SK-N-SH (cell line): ENCODE results near the gene GABRB2. TPM values are rescaled to one million over a fixed set of nuclear protein-coding genes. Genes with fewer than 3 reads are reported as not detected.

ENCODE experiments used
- CTCF ChIA-PET: fragments of 300-600, 350-600 bp; formaldehyde crosslinking; extraction: SDS; loops from one replicate; lab custom pipeline; 2021; lab: Yijun Ruan, JAX
- POLR2A ChIA-PET: fragments of 350-600 bp; sonication (Branson Sonifier 250); formaldehyde crosslinking; extraction: SDS; loops from one replicate; lab custom pipeline; 2020; ENCODE audit warnings: antibody characterized with exemption, inconsistent platforms; lab: Yijun Ruan, JAX
- DNase-seq: peaks from one replicate; pipeline ENCODE4 v3.0.0; 2012
- H2AFZ ChIP-seq: fragments of 200-600 bp; sonication (generic); 2 replicates; pipeline ENCODE4 v1.8.1; 2016; ENCODE audit warnings: antibody characterized with exemption, mild to moderate bottlenecking, low read depth
- H3F3A ChIP-seq: fragments of 200-600 bp; sonication (generic); replicated peaks from 2 replicates; pipeline ENCODE3; 2016; ENCODE audit warnings: antibody characterized with exemption, mild to moderate bottlenecking; ENCODE audit not compliant: insufficient read depth
- H3K27ac ChIP-seq, 2 experiments: fragments of 200-500 bp in 1 of 2; fragments of 200-600 bp in 1 of 2; sonication (Bioruptor generic) in 1 of 2; sonication (generic), shearing (Covaris generic) in 1 of 2; 2 replicates each; pipeline versions ENCODE4 v1.5.1 to v1.6.1; 2014 to 2016; ENCODE audit warnings: low read depth in 2 of 2, inconsistent platforms in 1 of 2, low read length in 1 of 2, mild to moderate bottlenecking in 1 of 2, mixed read lengths in 1 of 2
- H3K27me3 ChIP-seq: fragments of 200-600 bp; sonication (generic), shearing (Covaris generic); 2 replicates; pipeline ENCODE4 v1.6.1; 2016; ENCODE audit warnings: mixed run types; ENCODE audit not compliant: insufficient read depth
- H3K36me3 ChIP-seq, 2 experiments: fragments of 200-500 bp in 1 of 2; fragments of 200-600 bp in 1 of 2; sonication (Bioruptor generic) in 1 of 2; sonication (generic) in 1 of 2; replicated peaks in 1 of 2; 2 replicates each; pipeline versions ENCODE3 to v1.5.1; 2014 to 2016; ENCODE audit warnings: low read length in 1 of 2, mild to moderate bottlenecking in 1 of 2; ENCODE audit not compliant: insufficient read depth in 2 of 2, control insufficient read depth in 1 of 2
- H3K4me1 ChIP-seq, 2 experiments: fragments of 200-500 bp in 1 of 2; fragments of 200-600 bp in 1 of 2; sonication (Bioruptor generic) in 1 of 2; sonication (generic), shearing (Covaris generic) in 1 of 2; 2 replicates each; pipeline versions ENCODE4 v1.5.1 to v1.6.1; 2014 to 2016; ENCODE audit warnings: low read depth in 1 of 2, low read length in 1 of 2, mixed run types in 1 of 2; ENCODE audit not compliant: insufficient read depth in 2 of 2, control insufficient read depth in 1 of 2
- H3K4me2 ChIP-seq: fragments of 200-600 bp; sonication (generic), shearing (Covaris generic); 2 replicates; pipeline ENCODE4 v1.6.1; 2017; ENCODE audit warnings: mixed run types
- H3K4me3 ChIP-seq, 2 experiments: fragments of 200-500 bp in 1 of 2; fragments of 200-600 bp in 1 of 2; sonication (Bioruptor generic) in 1 of 2; sonication (generic), shearing (Covaris generic) in 1 of 2; 2 replicates each; pipeline versions ENCODE4 v1.5.1 to v1.8.1; 2014 to 2016; ENCODE audit warnings: low read depth in 2 of 2, inconsistent platforms in 1 of 2, low read length in 1 of 2, mild to moderate bottlenecking in 1 of 2, mixed read lengths in 1 of 2, moderate library complexity in 1 of 2
- H3K79me2 ChIP-seq: fragments of 200-600 bp; sonication (generic); 2 replicates; pipeline ENCODE4 v1.8.1; 2017; ENCODE audit warnings: mild to moderate bottlenecking; ENCODE audit not compliant: insufficient read depth
- H3K9ac ChIP-seq: fragments of 200-600 bp; sonication (generic); 2 replicates; pipeline ENCODE4 v1.6.1; 2017; ENCODE audit warnings: mixed run types
- H3K9me2 ChIP-seq: fragments of 200-600 bp; sonication (generic); 2 replicates; pipeline ENCODE4 v1.6.1; 2017; ENCODE audit warnings: mixed run types
- H3K9me3 ChIP-seq: fragments of 200-600 bp; sonication (generic); 2 replicates; pipeline ENCODE4 v1.6.1; 2017; ENCODE audit warnings: mixed run types, mild to moderate bottlenecking, moderate library complexity
- H4K20me1 ChIP-seq: fragments of 200-600 bp; sonication (generic); 2 replicates; pipeline ENCODE4 v1.6.1; 2017; ENCODE audit warnings: mild to moderate bottlenecking, mixed run types; ENCODE audit not compliant: insufficient read depth
- CHD2 ChIP-seq: fragments of 150-350 bp; IDR thresholded peaks from 2 replicates; pipeline ENCODE4 v1.6.1; 2018; ENCODE audit warnings: low read length; ENCODE audit not compliant: partially characterized antibody
- CTCF ChIP-seq: fragments of 200-600 bp; sonication (generic); IDR thresholded peaks from 2 replicates; pipeline ENCODE4 v1.6.1; 2017; ENCODE audit warnings: antibody characterized with exemption, mild to moderate bottlenecking, moderate library complexity
- FOSL2 ChIP-seq: IDR thresholded peaks from 2 replicates; pipeline ENCODE4 v1.4.0; 2012; ENCODE audit warnings: low read depth, mild to moderate bottlenecking, moderate library complexity, borderline replicate concordance
- FOXJ3 ChIP-seq: sonication (generic); formaldehyde crosslinking; IDR thresholded peaks from 2 replicates; pipeline ENCODE4 v1.5.1; 2020; ENCODE audit warnings: mild to moderate bottlenecking, missing genetic modification reagents
- GABPA ChIP-seq: IDR thresholded peaks from 2 replicates; pipeline ENCODE4 v1.4.0; 2012; ENCODE audit warnings: low read depth, mild to moderate bottlenecking
- IRF3 ChIP-seq: fragments of 150-350 bp; IDR thresholded peaks from 2 replicates; pipeline ENCODE4 v1.6.1; 2016; ENCODE audit warnings: mild to moderate bottlenecking, low read depth, low read length
- MXI1 ChIP-seq: IDR thresholded peaks from 2 replicates; pipeline ENCODE4 v1.6.1; 2012; ENCODE audit warnings: mild to moderate bottlenecking, low read depth, low read length, improper control_type of control experiment
- PBX3 ChIP-seq: IDR thresholded peaks from 2 replicates; pipeline ENCODE4; 2012
- REST ChIP-seq: IDR thresholded peaks from 2 replicates; pipeline ENCODE4 v1.6.1; 2012; ENCODE audit warnings: mild to moderate bottlenecking, low read depth, low read length, moderate library complexity
- RXRA ChIP-seq: IDR thresholded peaks from 2 replicates; pipeline ENCODE4 v1.4.0; 2012; ENCODE audit warnings: low read depth, mild to moderate bottlenecking, borderline replicate concordance
- TCF12 ChIP-seq: IDR thresholded peaks from 2 replicates; pipeline ENCODE4 v1.4.0; 2012
- ZBTB33 ChIP-seq: IDR thresholded peaks from 2 replicates; pipeline ENCODE4 v1.4.0; 2012; ENCODE audit warnings: low read depth, borderline replicate concordance
- WGBS: methylation state at CpG from one replicate; pipeline ENCODE4 v1.1.6; 2017; ENCODE audit warnings: low lambda C conversion rate; 5-methylcytosine and 5-hydroxymethylcytosine counted together
- polyA plus RNA-seq, 3 experiments: library from polyadenylated mRNA; depleted of rRNA; stranded (reverse); fragments of >200 nt; gene quantifications; 2 replicates each; pipeline ENCODE4 v1.2.3, GENCODE V29; 2012

The GABRB2 gene
- polyA plus RNA-seq, 1 of the 3 experiments (the other 2 are of a cell fraction) = not detected

- H2AFZ ChIP-seq = no peak overlapping the region
- no peak overlapping the region for H3K4me2 ChIP-seq
- WGBS = 2% methylated on average over 1 of the region's 1 CpG
- H3K36me3 ChIP-seq = no peaks in the 10 kb centered on the region
- no peaks in the 10 kb centered on the region for H3F3A ChIP-seq
- H4K20me1 ChIP-seq = no peaks in the 10 kb centered on the region
- no peaks in the 10 kb centered on the region for H3K4me1 ChIP-seq
- H3K27ac ChIP-seq = no peak overlapping the region
- H3K9me3 ChIP-seq = no peaks in the 10 kb centered on the region
- POLR2A ChIA-PET = no interaction called here
- no peaks in the 10 kb centered on the region for H3K9me2 ChIP-seq
- no peak for DNase-seq
- no peaks in the 10 kb centered on the region for H3K27me3 ChIP-seq
- no peaks in the 10 kb centered on the region for H3K79me2 ChIP-seq
- TF ChIP-seq ZBTB33 (no peak), TCF12 (no peak), FOXJ3 (no peak)
- no peak overlapping the region for H3K4me3 ChIP-seq
- CTCF ChIA-PET = no interaction called here
- H3K9ac ChIP-seq = no peak overlapping the region
These were observed 279.6 kb downstream of the GABRB2 start for GRCh38 chr5:161266954-161267353.

GRCh38 chr5:161265006-161265405 lies 281.5 kb downstream of the GABRB2 start:
- Histone ChIP-seq H3K27me3 (no peaks in the 10 kb centered on the region), H2AFZ (no peak overlapping the region), H3K79me2 (no peaks in the 10 kb centered on the region), H3K27ac (no peak overlapping the region), H3F3A (no peaks in the 10 kb centered on the region), H3K36me3 (no peaks in the 10 kb centered on the region), H3K9ac (no peak overlapping the region), H4K20me1 (no peaks in the 10 kb centered on the region), H3K4me3 (no peak overlapping the region), H3K9me2 (no peaks in the 10 kb centered on the region), H3K4me1 (no peaks in the 10 kb centered on the region), H3K4me2 (no peak overlapping the region), H3K9me3 (no peaks in the 10 kb centered on the region)
- POLR2A ChIA-PET = no interaction called here
- no peak for TF ChIP-seq IRF3
- TF ChIP-seq REST = no peak
- TF ChIP-seq GABPA = no peak
- no peak for TF ChIP-seq MXI1
- no peak for TF ChIP-seq FOSL2
- no peak for TF ChIP-seq PBX3
- TF ChIP-seq CHD2 = no peak
- TF ChIP-seq RXRA = no peak
- no peak for TF ChIP-seq CTCF
- 4% methylated on average over 4 of the region's 4 CpGs for WGBS
- CTCF ChIA-PET = no interaction called here
- DNase-seq = no peak
